ENCODE measurements around the gene DOK6.
"Not testable (repeated sequence)": the region's sequence is repeated elsewhere in the genome, so short reads cannot be mapped to it uniquely, and the experiment has no call there.

The DOK6 gene

GRCh38 chr18:69400253-69400975 is at the start of gene DOK6:
Gene DOK6 (plus strand): TSS chr18:69400888.
- DNase-seq (ENCODE audit: low read depth) = peak; percentile 73

- DNase-seq (ENCODE audit: low read depth) = no peak
These were observed 47.7 kb upstream of the DOK6 start for GRCh38 chr18:69353023-69353422.

GRCh38 chr18:69357590-69357989 is 43.1 kb upstream of the DOK6 start:
- DNase-seq (ENCODE audit: low read depth) = no peak

GRCh38 chr18:69358212-69358895 is 42.3 kb upstream of the DOK6 start:
- DNase-seq (ENCODE audit: low read depth) = no peak

GRCh38 chr18:69359768-69360167 is 40.9 kb upstream of the DOK6 start:
- DNase-seq (ENCODE audit: low read depth) = not testable (repeated sequence)

- no peak for DNase-seq (ENCODE audit: low read depth)
These were observed 35.8 kb upstream of the DOK6 start for GRCh38 chr18:69364930-69365329.

GRCh38 chr18:69365658-69366057 is 35.0 kb upstream of the DOK6 start:
- no peak for DNase-seq (ENCODE audit: low read depth)

GRCh38 chr18:69367104-69367503 is 33.6 kb upstream of the DOK6 start:
- DNase-seq (ENCODE audit: low read depth) = no peak

- no peak for DNase-seq (ENCODE audit: low read depth)
These were observed 29.0 kb upstream of the DOK6 start for GRCh38 chr18:69371729-69372128.

GRCh38 chr18:69380324-69380723 is 20.4 kb upstream of the DOK6 start:
- DNase-seq (ENCODE audit: low read depth) = no peak

- DNase-seq (ENCODE audit: low read depth) = peak; percentile 14
These were observed 17.5 kb upstream of the DOK6 start for GRCh38 chr18:69383186-69383585.

- DNase-seq (ENCODE audit: low read depth) = no peak
These were observed 13.5 kb upstream of the DOK6 start for GRCh38 chr18:69387186-69387585.

GRCh38 chr18:69388222-69388621 is 12.5 kb upstream of the DOK6 start:
- DNase-seq (ENCODE audit: low read depth) = no peak

- DNase-seq (ENCODE audit: low read depth) = peak; percentile 35
These were observed 3.6 kb upstream of the DOK6 start for GRCh38 chr18:69397096-69397495.

GRCh38 chr18:69399253-69399652 is 1.4 kb upstream of the DOK6 start:
- DNase-seq (ENCODE audit: low read depth) = no peak

GRCh38 chr18:69400976-69401225 is 213 bp downstream of the DOK6 start:
- no peak for DNase-seq (ENCODE audit: low read depth)

GRCh38 chr18:69401226-69401971 is 711 bp downstream of the DOK6 start:
- peak; percentile 32 for DNase-seq (ENCODE audit: low read depth)

GRCh38 chr18:69401972-69402532 is 1.4 kb downstream of the DOK6 start:
- no peak for DNase-seq (ENCODE audit: low read depth)

- DNase-seq (ENCODE audit: low read depth) = no peak
These were observed 1.9 kb downstream of the DOK6 start for GRCh38 chr18:69402533-69402989.

GRCh38 chr18:69408522-69408921 is 7.8 kb downstream of the DOK6 start:
- DNase-seq (ENCODE audit: low read depth) = no peak

- DNase-seq (ENCODE audit: low read depth) = no peak
These were observed 10.5 kb downstream of the DOK6 start for GRCh38 chr18:69411199-69411598.

- DNase-seq (ENCODE audit: low read depth) = no peak
These were observed 13.5 kb downstream of the DOK6 start for GRCh38 chr18:69414184-69414583.

- no peak for DNase-seq (ENCODE audit: low read depth)
These were observed 32.2 kb downstream of the DOK6 start for GRCh38 chr18:69432847-69433246.

All from iris pigment epithelial cell (primary cell).